ENCODE data around the gene SEC14L1.
"Not testable (repeated sequence)": the region's sequence is repeated elsewhere in the genome, so short reads cannot be mapped to it uniquely, and the experiment has no call there.

SEC14L1 gene

DNA sequence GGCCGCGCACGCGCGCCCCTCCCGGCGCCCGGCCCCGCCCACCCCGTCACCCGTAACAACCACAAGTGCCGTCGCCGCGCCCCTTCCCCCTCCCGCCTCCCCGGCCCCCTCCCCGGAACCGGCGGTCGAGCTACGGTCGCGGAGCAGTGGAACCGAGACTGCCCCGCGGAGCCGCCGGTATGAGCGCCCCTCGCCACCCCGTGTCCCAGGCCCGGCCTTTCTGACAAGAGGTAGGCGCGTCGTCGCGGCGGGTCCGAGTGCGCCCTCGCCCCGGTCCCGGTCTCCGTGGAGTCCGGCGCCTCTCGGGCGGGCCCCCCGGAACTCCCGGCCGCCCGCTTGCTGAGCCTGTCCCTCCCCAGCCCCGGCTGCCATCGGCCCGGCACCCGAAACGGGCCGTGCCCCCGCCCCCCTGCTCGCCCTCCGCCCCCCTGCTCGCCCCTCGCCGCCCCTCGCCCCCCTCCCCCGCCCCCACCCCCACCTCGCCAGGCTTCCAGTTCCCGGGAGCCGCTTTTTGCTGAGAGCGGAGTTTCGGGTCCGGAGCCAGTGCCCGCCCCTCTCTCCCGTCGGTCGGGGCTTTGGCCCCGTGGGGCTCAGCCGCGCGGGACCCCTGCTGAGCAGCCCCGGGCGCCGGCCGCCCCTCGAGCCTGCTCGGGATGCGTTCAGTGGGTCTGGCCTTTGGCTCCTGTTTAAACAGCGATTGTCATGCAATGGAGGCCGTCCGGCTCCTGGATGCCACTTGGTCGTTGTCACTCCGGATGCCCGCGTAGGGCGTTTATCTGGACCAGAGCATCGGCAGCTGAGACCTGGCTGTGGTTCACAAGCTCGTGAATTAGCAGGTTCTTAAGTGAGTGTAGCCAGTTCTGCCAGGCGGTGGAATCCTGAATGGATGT is at the start of gene SEC14L1:
TSS of gene SEC14L1 (plus strand) at position 92 of the 890 bp plus-strand sequence. CDS start 2,628 bp downstream, outside the sequence.
- peak; percentile 6 for DNase-seq (ENCODE audit: low read depth)

DNA sequence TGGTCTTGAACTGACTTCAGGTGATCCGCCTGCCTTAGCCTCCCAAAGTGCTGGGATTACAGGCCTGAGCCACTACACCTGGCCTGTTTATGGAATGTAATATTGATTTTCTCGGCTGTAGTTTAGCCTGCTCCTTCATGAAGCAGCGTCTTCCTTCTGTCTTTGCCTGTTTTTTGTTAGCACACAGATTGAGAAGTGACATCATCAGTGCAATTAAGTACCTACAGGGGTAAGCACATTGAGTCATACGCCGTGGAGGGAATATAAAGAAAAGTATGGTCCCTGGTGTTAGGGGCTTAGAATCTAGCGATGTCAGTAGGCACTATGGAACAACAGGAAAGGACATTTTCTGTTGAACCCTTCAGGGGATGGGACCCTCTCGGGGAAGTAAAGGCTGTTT is 48.7 kb upstream of the SEC14L1 start:
- DNase-seq (ENCODE audit: low read depth): no peak

DNA sequence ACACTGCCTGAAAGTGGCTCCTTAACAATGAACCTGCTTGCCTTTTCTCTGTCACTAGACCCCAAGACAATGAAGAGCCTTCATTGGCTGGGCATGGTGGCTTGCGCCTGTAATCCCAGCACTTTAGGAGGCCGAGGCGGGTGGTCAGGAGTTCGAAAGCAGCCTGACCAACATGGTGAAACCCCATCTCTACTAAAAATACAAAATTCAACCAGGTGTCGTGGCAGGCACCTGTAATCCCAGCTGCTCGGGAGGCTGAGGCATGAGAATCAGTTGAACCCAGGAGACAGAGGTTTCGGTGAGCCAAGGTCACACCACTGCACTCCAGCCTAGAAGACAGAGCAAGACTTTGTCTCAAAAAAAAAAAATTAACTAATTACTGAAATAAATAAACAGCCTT is 45.3 kb upstream of the SEC14L1 start:
- DNase-seq (ENCODE audit: low read depth): no peak

DNA sequence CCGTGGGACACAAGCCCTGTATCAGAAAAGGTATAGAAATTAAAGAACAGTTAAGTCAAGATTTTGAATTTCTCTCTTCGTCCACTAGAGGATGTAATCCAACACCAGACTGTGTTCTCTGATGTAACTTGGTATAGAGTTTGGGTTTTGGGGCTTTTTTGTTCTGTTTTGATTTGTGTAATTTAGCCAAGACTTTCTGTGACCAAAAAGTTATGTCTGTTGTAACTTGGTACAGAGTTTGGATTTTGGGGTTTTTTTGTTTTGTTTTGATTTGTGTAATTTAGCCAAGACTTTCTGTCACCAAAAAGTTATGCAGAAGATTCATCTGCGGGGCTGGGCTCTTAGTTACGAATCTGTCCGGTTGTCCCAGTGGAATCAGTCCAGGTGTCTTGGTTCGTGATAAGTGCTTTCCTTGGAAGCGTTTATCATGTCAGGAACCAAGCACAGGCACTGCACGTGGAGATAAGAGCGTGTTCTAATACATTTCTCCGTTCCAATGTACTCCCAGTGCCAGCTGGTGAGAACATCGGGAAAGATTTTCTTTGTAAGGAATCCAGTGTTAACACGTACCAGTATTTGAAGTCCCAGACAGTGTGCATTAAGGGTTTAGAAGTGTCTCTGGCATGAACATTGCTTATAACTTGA is 44.1 kb upstream of the SEC14L1 start:
- no peak for DNase-seq (ENCODE audit: low read depth)

DNA sequence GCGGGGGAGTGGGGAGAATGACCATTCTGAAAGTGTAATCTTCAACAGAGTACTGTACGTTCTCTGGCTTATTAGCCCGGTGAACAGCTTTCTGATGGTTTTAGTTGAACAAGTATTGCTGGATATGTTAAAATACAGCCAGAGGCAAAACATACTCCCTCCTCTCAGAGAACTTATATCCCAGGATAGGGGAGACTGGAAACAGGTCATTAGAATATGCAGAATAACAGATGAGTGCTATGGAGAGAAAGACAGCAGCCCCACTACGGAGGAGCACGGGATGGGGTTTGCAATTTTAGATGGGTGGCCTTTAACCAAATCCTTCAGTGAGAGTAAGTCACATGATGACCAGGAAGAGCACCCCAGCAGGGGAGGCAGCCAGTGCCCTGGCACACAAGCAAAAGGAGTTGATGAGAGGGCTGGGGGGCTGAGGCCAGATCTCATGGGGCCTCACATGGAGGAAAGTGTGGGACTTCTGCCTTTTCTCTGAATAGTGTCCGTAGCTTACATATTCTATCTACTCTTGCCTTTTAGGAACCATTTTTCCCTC is 43.1 kb upstream of the SEC14L1 start:
- DNase-seq (ENCODE audit: low read depth): no peak

DNA sequence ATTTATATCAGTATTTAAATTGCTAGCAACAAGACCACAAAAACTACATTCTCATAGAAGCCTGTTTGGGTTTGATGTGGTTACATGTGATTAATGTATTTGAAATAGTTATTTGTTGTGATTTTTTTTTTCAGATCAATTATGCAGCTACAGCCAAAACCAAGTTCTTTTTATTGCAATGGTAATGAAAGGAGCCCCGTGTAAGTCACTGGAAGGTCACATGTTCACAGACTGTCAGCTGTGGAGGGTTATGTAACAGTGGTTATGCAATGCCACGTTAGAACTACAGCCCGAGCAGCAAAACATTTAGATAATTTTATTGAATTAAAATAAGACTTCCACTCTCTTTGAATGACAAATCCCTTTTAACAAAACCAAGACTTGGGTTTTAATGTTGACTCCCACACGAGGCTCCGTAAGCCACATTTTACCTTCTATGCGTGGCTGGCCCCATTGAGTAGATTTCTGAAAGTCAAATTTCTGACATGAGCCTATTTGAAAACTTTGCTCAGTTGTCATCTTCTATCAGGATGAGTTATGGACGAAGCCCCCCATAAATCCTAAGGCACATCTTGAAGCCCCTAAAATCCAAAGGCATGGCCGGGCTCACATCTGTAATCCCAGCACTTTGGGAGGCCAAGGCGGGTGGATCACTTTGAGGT is 41.8 kb upstream of the SEC14L1 start:
- DNase-seq (ENCODE audit: low read depth): no peak

DNA sequence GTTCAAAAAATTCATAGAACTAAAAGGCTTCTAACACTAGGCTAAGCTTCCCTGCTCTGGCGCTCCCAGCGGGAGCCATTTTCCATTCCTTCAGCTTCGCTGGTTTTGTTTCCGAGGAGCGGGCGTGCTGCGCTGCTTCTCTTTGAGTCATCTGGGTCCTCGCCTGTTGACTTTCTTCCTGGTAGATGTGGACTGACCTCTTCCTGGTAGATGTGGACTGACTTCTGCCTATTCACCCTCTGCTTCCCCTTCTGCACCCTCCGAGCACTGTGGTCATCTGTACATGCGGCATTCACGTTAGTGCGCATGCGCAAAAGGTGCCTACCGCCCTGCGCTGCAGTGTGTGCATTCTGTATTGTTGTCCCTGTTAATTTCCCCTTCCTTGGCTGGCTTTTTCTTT is 40.8 kb upstream of the SEC14L1 start:
- DNase-seq (ENCODE audit: low read depth): no peak

DNA sequence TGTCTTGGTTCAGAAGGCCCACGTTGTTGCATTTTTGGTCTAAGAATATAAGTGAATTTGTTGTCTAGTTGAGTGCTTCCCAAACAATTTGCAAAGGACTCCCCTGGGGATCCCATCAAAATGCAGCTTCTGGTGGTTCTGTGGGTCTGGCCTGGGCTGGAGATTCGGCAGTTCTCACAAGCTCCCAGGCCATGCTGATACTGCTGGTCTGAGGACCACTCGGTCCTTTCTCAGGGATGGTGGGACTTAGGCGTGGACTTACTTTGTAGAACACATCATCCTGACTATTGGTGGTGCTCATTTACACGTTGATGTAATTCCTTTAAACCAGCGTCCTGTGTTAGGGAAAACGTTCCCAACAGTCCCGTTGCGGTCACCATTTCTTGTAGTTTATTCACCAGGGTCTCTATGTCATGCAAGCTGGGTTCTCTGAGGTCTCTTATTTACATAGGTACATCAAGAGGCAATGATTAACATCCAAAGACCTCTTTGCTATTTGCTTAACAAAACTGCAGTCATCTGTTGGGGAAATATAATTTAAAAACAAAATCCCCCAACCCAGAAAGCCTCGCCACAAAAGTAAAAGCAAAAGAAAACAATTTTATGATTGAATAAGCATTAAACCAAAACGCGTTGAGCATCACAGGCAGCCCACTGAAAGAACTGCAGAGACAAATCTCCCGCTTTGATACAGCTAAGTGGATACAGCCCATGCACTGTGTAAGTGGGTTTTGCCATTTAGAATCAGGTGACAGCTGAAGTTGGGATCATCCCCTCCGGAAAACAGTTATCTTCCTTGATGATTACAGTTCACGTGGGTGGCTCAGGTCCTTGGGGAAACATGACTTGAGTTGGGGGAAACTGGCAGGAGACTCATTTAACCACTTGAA is 39.0 kb upstream of the SEC14L1 start:
- DNase-seq (ENCODE audit: low read depth): no peak

DNA sequence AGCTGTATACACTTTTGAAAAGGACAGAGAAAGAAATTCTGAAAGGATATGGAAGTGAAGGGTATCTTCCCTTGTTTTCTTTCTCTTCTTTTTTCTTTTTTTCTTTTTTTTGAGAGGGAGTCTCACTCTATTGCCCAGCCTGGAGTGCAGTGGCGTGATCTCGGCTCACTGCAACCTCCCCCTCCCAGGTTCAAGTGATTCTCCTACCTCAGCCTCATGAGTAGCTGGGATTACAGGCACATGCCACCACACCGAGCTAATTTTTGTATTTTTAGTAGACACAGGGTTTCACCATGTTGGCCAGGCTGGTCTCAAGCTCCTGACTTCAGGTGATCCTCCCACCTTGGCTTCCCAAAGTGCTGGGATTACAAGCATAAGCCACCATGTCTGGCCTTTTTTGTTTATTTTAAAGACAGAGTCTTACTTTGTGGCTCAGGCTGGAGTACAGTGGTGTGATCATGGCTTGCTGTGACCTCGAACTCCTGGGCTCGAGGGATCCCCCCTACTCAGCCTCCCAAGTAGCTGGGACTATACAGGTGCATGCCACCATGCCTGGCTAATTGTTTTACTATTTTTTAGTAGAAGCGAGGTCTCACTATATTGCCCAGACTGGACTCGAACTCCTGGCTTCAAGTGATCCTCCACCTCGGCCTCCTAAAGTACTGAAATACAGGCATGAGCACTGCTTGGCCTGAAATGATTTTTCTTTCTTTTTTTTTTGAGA is 38.2 kb upstream of the SEC14L1 start:
- DNase-seq (ENCODE audit: low read depth): not testable (repeated sequence)

DNA sequence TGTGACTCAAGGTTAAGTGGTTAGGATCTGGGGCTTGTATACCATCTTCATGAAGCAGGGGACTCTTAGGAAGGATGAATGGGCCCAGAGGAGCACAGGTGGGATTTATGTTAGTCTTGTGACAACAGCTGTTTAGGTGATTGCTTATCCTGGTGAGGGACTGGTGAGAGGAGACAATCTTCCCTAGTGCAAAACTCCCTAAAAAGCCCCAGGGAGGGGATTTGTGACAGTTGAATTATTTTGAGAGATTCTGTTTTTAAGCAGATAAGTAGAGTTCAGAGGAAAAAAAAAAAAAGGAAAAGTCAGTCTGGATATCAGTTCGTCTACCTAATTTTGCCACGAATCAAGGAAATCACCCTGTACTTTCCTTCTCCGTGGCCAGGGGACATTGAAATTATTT is 35.1 kb upstream of the SEC14L1 start:
- no peak for DNase-seq (ENCODE audit: low read depth)

DNA sequence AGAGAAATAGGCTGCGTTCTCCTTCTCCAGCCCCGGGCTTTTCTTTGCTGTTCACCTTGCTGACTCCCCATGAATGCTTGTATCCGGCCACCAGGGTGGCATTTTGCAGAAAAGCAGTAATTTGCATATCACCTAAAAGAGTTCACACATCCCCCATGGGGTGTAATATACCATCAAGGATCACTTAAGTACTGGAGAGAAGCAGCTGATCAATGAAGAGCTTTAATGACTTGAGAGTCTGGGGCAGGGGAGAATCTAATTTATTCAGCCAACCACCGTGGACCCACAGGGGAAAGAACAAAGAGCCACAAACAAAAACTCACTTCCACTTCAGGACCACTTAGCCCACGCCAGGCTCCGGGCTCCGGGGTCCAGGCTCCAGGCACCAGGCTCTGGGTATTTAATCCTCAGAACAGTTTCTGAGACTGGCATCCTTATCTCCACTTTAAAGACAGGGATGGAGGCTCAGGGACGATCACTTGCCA is 33.9 kb upstream of the SEC14L1 start:
- DNase-seq (ENCODE audit: low read depth): no peak

DNA sequence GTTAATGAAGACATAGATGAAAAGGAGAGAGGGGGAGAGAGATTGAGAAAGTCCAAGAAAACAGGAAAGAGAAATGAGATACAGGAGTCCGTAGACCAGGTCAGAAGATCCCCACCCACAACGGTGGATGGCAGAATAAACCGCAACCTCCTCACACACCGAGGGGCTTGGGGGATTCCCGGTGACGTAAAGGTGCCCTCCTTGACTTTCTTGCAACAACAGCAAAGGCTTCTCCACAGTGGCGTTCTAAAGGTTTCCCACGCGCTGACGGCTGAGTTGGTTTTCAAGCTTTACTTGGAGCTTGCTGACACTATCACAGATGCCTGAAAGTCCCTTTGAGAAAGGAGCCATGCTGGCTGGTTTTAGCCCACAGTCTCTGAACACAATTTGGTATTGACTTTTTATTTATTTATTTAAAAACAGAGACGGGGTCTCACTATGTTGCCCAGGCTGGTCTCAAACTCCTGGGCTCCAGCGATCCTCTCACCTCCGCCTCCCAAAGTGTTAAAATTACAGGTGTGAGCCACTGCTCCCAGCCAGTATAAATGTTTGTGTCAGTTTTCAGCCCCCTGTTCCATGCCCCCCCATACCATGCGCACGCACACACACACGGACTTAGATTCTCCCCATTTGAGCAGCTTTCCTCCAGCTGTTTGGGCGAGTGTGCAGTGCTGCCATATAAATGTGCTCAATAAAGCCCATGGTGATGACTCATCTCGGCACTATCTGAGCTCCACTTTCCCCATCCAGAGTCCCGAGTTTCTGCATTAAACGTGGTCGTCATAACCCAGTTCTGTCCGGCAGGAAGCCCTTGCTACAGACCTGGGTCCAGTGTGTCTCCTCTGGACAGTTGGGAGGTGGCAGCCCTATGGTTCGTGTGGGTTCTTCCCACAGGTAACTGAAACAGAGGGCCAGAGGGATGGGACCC is 33.0 kb upstream of the SEC14L1 start:
- no peak for DNase-seq (ENCODE audit: low read depth)

DNA sequence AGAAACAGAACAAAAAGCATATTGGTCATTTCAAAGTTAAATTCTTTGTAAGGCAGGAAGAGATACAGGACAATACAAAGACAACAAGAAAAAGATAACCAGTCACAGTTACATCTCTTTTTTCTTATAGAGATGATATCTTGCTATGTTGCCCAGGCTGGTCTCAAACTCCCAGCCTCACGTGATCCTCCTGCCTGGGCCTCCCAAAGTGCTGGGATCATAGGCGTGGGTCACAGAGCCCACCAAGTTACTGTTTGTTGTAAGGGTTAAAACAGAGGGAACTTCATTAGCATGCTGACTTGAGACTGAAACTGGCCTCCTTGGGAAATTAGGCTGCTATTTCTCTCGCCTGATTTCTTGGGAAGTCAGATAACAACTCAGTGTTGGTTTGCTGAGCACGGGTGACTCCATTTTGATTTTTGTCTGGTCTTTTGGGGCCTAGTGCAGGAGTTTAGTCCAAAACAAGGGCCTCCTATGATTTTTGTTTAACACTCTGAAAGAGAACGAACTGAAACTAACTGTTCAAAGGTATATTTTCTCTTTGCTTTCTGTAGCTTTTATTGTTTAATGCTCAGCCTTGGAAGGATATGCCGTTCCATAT is 31.5 kb upstream of the SEC14L1 start:
- no peak for DNase-seq (ENCODE audit: low read depth)

DNA sequence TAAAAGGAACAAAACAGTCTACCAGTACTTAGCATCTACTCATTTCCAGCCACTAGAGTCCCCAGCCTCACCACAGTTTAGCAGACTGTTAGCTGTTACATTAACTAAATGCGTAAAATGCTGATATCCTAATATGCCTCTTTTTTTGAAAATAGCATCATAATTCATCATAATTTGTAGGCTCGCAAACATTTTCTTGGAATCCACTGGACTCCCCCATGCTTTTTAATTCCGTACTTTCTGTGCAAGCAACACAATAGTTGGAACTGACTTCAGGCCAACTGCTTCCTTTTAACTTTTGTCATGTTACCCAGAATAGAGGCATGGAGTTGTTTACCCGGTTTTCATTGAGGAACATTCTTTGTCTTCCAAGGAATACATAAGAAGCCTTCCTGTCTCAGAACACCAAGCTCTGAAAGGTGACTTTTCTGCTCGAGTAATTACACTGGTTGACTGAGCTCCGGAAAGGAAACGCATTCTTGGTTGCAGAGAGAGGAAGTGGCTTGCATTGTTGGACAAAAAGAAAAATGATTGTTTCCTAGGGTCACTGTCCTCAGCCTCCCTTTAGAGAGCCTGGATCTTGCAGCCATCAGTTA is 30.9 kb upstream of the SEC14L1 start:
- no peak for DNase-seq (ENCODE audit: low read depth)

DNA sequence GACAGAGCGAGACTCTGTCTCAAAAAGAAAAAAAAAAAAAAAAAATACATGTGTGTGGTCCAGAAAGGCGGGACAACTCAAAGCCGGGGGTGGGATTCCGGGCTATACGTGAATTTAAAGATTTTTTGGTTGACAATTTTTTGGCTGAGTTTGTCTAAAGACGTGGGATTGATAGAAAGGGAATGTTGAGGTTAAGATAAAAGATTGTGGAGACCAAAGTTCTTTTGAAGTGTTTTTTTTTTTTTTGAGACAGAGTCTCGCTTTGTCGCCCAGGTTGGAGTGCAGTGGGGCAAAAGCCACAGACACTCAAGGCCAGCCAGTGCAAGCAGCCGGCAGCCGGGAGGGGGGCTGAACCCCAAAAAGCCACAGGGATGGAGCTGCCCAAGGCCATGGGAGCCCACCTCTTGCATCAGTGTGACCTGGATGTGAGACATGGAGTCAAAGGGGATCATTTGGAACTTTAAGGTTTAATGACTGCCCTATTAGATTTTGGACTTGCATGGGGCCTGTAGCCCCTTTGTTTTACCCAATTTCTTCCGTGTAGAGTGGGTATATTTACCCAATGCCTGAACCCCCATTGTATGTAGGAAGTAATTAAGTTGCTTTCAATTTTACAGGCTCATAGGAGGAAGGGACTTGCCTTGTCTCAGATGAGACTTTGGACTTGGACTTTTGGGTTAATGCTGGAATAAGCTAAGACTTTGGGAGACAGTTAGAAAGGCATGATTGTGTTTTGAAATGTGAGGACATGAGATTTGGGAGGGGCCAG is 29.4 kb upstream of the SEC14L1 start:
- not testable (repeated sequence) for DNase-seq (ENCODE audit: low read depth)

DNA sequence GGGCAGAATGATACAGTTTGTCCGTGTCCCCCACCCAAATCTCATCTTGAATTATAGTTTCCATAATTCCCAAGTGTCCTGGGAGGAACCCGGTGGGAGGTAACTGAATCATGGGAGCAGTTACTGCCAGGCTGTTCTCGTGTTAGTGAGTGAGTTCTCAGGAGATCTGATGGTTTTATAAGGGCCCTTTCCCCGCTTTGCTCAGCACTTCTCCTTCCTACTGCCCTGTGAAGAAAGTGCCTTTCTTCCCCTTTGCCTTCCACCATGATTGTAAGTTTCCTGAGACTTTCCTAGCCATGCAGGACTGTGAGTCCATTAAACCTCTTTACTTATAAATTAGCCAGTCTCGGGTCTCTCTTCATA is 28.9 kb upstream of the SEC14L1 start:
- no peak for DNase-seq (ENCODE audit: low read depth)

DNA sequence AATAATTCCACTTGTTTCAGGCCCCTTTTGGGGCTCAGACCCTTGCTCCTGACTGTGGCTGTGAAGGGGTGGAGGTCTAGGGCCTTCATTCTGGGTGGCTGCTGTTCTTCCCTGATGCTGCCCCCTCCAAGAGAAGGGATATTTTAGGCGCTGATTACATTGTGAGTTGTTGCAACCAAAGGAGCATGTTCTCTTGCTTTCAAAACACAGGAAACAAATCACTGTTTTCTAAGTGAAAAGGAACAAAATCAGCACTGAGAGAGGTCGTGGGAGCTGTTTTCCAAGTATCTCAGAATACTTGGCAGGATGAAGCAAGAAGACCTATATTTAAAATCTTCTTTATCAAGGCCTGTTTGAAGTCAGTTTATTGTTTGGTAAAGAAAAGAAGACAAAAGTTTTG is 25.3 kb upstream of the SEC14L1 start:
- DNase-seq (ENCODE audit: low read depth): no peak

DNA sequence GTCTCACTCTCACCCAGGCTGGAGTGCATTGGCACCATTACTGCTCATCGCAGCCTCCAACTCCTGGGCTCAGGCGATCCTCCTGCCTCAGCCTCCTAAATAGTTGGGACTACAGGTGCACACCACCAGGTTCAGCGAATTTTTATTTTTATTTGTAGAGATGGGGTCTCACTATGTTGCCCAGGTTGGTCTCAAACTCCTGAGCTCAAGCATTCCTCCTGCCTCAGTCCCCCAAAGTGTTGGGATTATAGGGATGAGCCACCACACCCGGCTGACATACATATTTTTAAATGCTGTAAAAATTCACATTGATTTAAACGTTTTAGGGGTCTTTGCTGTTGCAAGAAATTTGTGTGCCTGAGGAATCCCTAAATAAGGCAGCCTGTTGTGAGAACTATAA is 24.8 kb upstream of the SEC14L1 start:
- no peak for DNase-seq (ENCODE audit: low read depth)

All from activated T-helper 1 cell treated with Interleukin-2 at 50 U/mL for 16 hours (primary cell).